HTR-8/SVneo (cell line): ENCODE measurements around the gene AGPAT1.
"Not testable (repeated sequence)": the region's sequence is repeated elsewhere in the genome, so short reads cannot be mapped to it uniquely, and the experiment has no call there.

ENCODE experiments used
- DNase-seq: peaks from one replicate; pipeline ENCODE4 v3.0.0; 2011; ENCODE audit warnings: low spot score, mixed read lengths; ENCODE audit not compliant: insufficient read length
- FAIRE-seq: peaks from 2 replicates; lab custom pipeline; 2011; peaks lifted over from hg19 to GRCh38; lab: Jason Lieb, UNC

The AGPAT1 gene

DNA sequence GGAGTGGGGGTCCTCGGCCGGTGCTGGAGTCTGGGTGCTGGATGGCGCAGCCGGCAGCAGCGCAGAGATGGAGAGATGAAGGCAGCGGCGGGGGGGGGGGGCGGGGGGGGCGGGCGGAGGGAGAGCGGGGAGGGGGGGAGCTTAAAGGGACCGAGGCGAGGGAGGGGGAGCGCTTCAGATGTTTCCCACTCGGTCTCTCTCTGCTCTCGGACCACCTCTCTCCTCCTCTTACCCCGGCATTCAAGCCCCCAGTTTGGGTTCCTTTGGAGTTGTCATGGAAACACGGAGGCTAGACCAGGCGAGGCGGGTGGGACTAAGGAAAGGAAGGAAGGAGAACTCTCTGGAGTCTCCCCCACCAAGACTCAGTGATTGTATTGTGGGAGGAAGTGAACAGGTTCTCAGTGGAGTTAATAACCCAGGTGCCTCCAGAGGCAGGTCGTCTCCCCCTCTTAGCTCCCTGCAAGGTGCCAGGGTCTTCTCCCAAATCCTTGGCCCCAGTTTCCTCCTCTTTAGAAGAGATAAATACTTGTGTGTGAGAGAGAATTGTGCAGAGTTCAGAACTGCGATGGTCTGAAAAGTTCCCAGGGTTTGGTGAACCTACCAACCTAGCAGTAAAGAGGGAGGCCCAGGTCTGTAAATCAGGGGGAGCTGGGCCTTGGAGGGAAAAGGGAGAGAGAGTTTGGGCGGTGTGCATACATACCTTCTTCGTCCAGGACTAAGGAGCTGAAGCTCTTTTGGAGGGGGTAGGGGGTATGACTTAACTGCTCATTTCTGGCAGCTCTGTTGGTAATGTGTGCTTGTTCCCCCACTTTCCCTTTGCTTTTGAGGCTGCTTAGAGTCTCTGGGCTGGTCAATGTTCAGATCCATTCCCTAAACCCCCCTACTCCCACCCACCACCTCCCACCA, 23.8 kb downstream of the AGPAT1 start, which contains the start of gene PRRT1:
TSS of gene PRRT1 (minus strand) at position 77 of the 906 bp plus-strand sequence. CDS start 112 bp downstream, outside the sequence.
- no peak for DNase-seq
- FAIRE-seq, result no peak

DNA sequence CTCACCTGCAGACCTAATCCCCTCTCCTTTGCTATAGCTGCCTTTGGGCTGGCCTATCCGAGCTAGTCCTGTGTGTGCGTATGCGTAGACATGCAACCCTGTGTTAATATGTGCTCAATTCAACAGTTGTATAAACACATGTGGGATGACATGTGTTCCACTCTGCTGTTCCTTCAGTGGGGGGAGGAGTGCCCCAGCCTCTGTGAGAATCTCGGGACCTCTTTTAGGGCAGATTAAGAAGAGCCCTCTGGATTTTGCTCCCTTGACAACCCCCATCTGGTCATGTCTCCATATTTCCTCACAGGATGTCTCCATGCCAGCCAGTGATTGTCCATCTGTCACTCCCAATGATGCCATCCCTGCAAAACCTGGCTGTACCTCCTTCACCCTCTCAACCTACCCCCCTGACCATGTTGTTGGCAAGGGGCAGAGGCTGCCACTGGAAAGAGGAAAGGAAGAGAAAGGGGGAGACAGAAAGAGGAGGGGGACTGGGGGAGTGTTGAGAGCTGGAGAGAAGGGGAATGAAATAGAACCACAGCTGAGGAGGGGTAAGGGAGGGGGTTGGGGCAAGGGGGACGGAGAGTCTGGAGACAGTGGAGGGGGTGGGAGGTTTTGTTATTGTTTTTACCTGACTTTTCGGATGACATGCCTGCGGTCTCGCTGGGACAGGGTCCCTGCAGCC, 24.6 kb downstream of the AGPAT1 start:
- DNase-seq (no peak), FAIRE-seq (peak; percentile 55)

- DNase-seq (no peak), FAIRE-seq (no peak)
Observed at GRCh38 chr6:32149932-32150870, 25.7 kb downstream of the AGPAT1 start.

DNA sequence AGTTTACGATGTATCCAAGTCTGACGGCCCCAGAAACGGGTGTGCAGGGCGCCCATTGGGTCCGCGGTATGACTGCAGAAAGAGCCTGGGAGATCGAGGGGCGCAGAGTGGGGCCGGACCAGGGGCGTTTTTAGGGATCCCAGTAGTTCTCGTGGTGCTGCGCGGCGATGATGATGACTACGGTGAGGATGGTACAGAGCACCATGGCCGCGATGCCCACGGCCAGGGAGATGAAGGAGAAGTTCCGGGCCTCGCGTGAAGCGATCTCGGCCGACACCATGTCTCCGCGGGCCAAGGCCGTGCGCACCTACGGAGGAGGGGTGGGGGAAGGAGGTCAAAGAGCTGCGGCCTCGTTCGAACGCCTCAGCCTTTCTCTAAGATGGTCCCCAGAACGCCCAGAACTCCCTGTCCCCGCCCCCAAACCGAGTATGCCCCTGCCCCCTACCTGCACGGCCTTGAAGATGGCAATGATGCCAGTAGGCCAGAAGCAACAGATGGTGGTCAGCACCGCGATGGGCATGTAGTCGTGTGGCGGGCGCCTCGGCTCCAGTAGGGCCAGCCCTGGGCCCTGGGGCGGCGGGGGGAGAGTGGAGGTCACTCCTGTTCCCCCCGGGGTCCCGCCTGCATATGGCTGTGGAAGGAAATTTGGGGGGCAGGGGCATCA, 26.7 kb downstream of the AGPAT1 start:
- DNase-seq, result no peak
- FAIRE-seq, result no peak

- no peak for FAIRE-seq
Observed at GRCh38 chr6:32148289-32149091, 27.4 kb downstream of the AGPAT1 start.

DNA sequence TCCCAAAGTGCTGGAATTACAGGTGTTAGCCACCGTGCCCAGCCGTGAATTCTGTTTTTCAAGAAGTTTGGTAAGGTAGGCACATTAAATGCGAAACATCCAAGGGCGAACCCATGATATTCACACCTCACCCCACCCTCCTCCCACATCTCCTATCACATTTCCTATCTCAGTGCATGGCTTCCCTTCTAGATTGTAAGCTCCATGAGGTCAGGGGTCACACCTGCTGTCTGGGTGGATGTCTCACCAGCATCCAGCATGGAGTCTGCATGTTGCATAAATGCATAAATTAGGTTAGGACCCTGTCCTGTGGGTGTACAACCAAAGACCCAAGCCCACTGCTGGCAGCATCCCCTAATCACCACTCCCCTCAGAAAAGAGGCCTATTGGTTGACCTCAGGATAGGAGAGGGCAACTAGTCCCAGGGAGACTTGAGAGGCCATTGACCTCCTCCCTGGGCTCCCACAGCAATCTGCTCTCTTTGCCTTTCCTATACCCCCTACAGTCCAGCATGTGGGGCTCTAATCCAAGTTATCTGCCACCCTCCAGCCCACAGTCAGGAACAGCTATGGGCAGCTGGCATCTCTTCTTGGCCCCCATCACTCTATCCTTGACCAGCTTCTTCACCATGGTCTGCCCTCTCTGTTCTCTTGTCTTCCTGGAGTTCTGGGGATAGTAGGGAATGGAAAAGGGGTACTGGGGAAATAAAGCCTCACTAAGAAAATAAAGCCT, 28.3 kb downstream of the AGPAT1 start:
- FAIRE-seq, result no peak
- no peak for DNase-seq

More at GRCh38 chr6:32148289-32149091, 27.4 kb downstream of the AGPAT1 start:
- no peak for DNase-seq

GRCh38 chr6:32146687-32147086, 29.2 kb downstream of the AGPAT1 start:
- DNase-seq (no peak), FAIRE-seq (no peak)

DNA sequence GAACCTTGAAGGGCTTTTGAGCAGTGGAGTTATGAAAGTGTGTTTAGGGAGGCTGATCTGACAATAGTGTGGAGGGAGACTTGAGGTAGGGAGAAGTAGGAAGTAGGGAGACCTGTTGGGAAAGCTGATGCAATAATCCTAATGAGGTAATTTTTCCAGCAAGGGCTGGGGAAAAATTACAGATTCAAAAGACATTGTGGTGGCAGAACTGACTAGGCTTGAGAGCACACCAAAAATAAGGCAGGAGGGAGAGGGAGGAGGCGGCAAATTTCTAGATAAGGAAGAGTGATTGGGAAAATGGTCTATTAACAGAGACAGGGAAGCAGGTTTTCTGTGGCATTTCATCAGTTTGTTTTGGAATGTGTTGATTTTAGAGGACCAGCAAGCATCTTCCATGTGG, 29.6 kb downstream of the AGPAT1 start:
- FAIRE-seq (no peak), DNase-seq (no peak)

DNA sequence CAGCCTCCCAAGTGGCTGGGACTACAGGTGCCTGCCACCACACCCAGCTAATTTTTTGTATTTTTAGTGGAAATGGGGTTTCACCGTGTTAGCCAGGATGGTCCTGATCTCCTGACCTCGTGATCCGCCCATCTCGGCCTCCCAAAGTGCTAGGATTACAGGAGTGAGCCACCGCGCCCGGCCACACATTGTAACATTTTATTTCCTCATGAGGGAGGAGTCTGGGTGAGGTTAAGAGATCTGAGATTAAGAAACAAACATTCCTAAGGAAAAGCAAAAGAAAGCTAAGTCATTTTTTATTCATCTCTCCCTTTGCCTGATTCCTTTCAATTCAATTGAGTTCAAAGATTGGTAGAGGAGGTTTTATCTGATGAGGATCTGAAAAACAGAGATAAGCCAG, 31.6 kb downstream of the AGPAT1 start:
- DNase-seq, FAIRE-seq: not testable (repeated sequence)

DNA sequence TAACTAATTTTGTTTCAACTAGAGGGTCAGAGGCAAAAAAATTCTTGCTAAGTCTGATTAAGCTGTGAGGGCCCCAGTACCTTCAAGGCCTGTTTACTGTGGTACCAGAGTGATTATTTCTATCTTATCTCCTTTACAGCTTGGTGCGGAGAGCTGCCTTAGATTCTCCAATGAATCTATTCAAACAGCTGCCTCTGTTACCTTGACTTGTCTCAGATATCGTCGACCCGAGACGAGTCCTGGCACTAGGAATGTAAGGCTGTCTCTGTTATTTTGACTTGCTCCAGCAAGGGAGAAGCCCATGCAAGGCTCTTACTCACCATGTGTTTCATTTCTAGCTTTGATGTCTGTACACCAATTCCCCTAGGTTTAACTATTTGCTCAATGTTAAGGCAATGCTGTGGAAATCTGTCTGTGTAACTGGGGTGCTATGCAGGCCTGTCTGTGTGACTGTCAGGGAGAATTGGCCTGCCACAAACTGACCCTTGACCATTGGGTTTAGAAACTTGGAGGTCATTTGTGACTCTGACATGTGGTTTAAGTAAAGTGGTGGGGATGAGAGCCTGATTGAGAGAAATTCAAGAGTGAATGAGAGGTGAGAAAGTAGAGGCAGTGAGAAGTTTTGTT, 35.4 kb downstream of the AGPAT1 start:
- DNase-seq, result no peak
- FAIRE-seq, result no peak

GRCh38 chr6:32139590-32139989, 36.3 kb downstream of the AGPAT1 start:
- no peak for FAIRE-seq
- no peak for DNase-seq

GRCh38 chr6:32137454-32137853, 38.4 kb downstream of the AGPAT1 start:
- DNase-seq (no peak), FAIRE-seq (no peak)

DNA sequence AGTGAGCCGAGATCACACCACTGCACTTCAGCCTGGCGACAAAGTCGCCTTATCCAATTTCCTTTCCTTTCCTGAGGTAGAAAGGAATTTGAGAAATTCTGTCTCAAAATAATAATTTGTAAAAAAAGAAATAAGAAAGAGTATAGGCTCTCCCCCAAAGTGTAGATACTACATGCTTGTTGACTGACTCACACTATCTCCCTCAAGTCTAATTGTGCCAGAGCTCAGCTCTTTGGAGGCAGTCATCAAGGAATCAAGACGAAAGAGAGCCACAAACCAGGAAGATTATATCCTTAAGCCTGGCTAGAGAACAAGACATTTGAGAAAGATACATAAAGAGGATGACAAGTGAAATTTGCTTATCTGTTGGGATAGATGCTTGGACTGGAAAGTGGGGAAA, 42.1 kb downstream of the AGPAT1 start:
- no peak for FAIRE-seq
- no peak for DNase-seq

DNA sequence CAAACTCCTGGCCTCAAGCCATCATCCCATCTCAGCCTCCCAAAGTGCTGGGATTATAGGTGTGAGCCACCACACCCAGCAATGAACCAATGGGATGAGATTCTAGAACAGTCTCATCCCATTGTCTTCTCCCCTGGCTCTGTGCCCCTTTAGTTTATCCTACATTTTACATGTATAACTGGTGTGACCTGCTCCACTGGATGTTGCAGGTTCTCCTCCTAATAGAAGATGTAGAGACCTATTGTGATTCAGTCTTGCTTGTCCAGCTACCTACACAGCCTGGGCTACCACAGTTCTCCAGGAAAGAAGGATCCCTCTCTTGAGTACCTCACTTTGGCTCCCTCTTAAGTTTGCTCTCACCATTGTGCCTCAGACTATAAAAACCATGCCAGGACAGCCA, 43.8 kb downstream of the AGPAT1 start:
- DNase-seq, result no peak
- no peak for FAIRE-seq

- FAIRE-seq, result no peak
- no peak for DNase-seq
Observed at GRCh38 chr6:32131439-32131948, 44.4 kb downstream of the AGPAT1 start.

GRCh38 chr6:32129297-32130088, 46.4 kb downstream of the AGPAT1 start:
- no peak for FAIRE-seq

DNA sequence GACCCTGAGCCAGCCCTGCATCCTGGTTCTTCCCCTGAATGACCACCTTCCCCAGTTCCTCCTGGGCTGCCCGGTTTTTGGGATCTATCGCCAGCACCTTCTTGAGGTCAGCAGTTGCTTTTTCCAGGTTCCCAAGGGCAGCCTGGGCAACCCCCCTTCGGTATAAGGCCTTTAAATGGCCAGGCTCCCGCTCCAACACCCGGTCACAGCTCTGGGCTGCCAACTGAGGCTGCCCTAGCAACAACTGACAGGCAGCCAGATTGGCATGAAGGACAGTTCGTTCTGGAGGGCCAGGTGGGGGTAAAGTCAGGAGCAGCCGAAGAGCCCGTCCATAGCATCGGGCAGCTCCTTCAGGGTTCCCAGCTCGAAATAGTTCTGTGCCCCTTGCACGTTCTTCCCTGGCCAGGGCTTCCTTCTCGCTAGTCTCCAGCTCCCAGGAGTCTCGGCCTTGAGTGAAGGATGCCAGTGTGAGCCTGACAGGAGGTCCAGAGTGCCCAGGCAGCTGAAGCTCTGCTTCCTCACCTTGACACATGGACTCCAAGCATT, 47.1 kb downstream of the AGPAT1 start:
- no peak for FAIRE-seq
- no peak for DNase-seq

More at GRCh38 chr6:32129297-32130088, 46.4 kb downstream of the AGPAT1 start:
- DNase-seq, result no peak
